EH (cell line): ENCODE data around the gene LRRC49.

Source experiments
- DNase-seq: peaks from one replicate; pipeline ENCODE4 v3.0.0-alpha.2; 2015; ENCODE audit warnings: low read depth

The LRRC49 gene

GRCh38 chr15:71052356-71052755 lies 159.7 kb downstream of the LRRC49 start:
- peak; percentile 88 for DNase-seq

- peak; percentile 8 for DNase-seq
These were observed 161.8 kb downstream of the LRRC49 start for GRCh38 chr15:71054286-71054952.

DNA sequence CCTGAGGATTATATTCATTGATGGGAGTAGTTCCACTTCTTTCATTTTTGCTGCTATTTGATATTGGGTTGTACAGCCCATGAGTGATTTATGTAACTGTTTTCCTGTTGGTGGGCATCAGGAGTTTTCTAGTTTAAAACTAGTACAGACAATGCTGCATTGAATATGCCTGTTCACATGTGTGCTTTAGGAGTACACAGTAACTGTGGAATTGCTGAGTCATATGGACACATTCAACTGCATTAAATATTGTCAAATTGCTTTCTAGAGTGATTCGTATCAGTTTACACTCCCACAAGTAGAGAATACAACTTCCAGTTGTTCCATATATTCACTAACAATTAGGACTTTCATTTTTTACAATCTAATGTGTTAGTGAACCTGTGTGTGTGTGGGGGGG lies 162.8 kb downstream of the LRRC49 start:
- DNase-seq = peak; percentile 57

DNA sequence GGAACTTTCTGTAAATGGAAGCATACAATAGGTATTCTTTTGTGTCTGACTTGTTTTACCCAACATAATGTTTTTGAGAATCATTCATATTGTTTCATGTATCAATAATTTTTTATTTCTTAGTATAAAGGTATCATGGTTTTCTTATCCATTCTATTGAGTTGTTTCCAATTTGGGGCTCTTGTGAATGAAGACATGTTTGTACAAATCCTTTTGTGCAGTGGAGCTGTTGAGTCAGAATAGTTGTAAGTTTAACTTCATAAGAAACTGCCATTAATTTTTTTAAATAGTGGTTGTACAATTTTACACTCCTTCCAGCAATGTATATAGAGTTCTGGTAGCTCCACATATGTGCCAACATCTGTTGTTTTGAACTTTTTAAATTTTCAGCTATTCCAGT lies 163.5 kb downstream of the LRRC49 start:
- no peak for DNase-seq

GRCh38 chr15:71057143-71057542 lies 164.5 kb downstream of the LRRC49 start:
- no peak for DNase-seq

GRCh38 chr15:71057581-71057980 lies 165.0 kb downstream of the LRRC49 start:
- DNase-seq = no peak

DNA sequence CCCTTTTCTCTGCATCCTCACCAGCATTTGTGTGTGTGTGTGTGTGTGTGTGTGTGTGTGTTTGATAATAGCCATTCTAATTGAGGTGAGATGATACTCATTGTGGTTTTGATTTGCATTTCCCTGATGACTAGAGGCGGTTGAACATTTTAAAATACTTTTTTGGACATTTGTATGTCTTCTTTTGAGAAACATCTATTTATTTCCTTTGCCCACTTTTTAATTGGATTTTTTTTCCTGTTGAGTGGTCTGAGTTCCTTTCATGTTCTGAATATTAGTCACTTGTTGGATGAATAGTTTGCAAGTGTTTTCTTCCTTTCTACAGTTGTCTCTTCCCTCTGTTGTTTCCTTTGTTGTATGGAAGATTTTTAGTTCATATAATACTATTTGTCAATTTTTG lies 168.4 kb downstream of the LRRC49 start:
- peak; percentile 78 for DNase-seq

GRCh38 chr15:71066983-71067382 lies 174.4 kb downstream of the LRRC49 start:
- peak; percentile 74 for DNase-seq

DNA sequence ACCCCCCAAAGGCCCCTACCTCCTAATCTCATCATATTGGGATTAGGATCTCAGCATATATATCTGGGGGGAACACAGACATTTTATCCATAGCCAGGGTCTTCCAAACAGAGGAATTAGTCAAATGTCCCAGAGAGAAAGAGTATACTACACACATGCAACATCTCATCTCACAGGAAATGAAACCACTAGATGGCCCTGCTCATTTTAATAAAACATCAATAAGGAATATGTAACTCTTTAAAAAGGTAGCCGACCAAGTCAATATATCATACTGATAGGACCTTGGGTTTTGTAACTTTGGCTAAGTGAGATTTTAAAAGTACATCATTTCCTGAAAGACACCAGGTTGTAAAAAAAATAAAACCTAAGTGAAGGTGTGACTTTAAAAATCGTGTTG lies 177.1 kb downstream of the LRRC49 start:
- no peak for DNase-seq

DNA sequence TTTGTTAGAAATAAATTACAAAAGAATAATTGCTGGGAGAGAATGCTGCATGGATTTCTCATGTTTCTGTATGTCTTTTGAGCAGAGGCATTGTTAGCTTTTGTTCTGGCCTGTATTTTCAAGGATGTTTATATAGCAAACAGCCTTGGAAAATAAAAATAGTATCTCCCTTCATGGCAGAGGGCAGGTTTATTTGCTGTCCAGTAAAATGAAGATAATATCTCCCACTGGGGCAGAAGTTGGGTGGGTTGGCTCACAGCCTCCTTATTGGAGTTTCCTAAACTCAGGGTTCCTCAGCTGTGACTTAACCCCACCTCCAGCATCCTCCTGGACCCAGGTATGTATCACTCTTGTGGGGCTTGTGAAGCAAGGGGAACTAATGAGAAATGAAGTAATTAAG lies 178.9 kb downstream of the LRRC49 start:
- no peak for DNase-seq

DNA sequence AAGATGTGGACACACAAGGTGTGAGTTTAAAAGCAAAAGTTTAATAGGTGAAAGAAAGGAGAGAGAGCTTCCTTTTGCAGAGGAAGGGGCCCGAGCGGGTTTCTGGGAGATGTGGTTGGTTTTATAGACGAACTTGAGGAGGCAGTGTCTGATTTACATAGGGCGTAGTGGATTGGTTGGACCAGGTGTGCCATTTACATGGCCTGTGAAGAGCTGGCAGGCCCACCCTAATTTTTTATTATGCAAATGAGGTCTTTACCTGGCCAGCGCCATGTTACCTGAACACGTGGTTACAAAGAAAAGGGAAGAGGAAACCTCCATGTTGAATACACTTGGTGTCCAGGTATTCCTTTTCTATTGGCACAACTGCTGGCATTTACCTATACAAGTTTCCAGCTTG lies 179.8 kb downstream of the LRRC49 start:
- DNase-seq = no peak

DNA sequence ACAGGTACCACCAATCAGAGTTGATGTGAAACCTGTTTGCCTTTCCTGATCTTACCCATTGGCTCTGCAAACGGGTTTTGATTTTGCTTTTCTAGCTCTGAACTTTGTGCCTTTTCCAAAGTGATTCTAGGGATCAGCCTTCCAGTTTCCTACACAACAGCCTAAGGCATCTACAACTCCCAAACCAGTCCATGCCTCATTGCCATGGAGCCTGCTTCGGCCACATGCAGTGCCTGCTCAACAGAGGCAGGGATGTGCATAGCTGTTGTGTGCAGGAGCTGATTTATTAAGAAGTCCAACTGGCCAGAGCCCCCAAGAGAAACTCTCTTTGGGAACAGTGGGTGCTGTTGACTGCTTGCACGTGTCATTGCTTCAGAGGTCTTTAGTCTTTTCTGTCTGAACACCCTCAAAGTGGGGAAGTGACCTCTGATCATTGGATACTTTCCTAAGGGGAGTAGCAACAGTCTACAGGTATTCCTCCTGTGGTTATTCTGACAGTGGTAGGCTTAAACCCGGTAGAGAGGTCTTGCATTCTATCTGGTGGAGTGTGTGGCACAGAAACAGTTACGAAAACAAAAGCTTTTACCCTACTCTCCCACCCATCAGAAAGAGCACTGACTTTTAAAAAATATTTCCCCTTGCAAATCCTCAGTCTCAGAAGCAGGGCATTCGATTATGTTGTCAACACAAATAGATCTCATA lies 186.0 kb downstream of the LRRC49 start:
- DNase-seq = peak; percentile 20

GRCh38 chr15:71079208-71080044 lies 186.8 kb downstream of the LRRC49 start:
- DNase-seq = peak; percentile 97

DNA sequence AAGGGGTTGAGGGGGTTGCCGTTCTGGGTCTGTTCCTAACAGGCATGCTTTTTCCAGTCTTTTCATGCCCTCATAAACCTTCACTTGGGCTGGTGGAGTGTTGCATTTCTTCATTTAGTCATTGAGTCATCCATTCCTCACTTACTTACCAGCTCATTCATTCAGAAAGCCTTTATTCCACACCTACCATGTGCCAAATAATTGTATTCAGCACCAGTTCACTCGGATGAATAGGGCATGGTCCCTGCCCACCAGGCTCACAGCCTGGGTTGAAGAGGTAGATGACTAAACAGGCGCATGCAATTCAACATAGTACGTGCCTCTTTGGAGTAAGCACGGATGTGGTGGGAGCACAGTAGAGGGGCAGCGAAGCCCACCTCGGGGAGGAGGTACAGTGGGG lies 187.5 kb downstream of the LRRC49 start:
- DNase-seq = peak; percentile 47

DNA sequence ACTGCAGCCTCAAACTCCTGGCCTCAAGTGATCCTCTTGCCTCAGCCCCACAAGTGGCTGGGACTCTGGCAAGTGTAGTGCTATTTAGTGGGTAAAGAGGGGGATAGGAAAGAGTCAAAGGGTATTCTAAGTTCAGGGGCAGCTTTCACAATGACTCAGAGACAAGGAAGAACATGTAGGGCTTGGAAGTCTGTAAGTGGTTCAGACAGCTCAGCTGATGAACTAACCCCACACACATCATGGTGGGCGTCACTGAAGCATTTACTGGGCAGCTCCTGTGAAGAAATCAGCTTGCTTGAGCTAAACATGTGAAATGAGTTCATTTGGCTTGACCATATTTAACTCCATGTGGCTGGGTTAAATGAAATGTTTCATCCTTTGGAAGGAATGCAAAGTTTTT lies 188.1 kb downstream of the LRRC49 start:
- peak; percentile 99 for DNase-seq

DNA sequence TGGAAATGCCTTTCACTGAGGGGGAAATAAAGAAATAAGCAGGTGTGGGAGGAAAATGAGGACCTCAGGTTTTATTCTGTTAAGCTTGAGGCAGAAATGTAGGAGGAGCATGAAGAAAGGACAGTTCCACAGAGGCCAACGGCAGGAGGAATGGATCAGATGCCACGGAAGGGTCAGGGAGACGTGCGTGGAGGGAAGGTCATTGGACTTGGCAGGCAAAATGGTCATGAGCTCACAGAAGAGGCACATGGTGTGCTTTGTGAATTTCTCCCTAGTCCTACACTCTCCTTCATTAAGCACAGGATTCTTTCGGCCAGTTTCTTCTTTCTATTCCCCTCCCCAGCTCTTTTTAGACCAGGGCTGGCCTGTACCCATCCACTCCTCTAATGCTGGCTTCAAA lies 190.2 kb downstream of the LRRC49 start:
- DNase-seq = no peak

- DNase-seq = peak; percentile 97
These were observed 190.7 kb downstream of the LRRC49 start for GRCh38 chr15:71083349-71083748.

DNA sequence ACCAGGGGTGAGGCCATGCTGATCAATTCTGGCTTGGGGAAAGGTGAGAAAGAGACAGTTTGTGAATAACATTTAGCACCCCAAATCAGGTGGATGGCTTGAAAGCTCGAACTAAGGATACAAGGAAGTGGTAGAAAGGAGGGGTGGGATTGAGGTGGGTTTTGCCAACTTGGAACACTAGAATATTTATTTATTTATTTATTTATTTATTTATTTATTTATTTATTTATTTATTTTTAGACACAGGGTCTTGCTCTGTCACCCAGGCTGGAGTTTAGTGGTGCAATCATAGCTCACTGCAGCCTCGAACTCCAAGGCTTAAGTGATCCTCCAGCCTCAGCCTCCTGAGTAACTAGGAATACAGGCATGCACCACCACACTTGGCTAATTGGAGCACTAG lies 191.6 kb downstream of the LRRC49 start:
- DNase-seq = no peak

GRCh38 chr15:71085809-71086208 lies 193.2 kb downstream of the LRRC49 start:
- DNase-seq = no peak

- no peak for DNase-seq
These were observed 195.5 kb downstream of the LRRC49 start for GRCh38 chr15:71088155-71088554.

DNA sequence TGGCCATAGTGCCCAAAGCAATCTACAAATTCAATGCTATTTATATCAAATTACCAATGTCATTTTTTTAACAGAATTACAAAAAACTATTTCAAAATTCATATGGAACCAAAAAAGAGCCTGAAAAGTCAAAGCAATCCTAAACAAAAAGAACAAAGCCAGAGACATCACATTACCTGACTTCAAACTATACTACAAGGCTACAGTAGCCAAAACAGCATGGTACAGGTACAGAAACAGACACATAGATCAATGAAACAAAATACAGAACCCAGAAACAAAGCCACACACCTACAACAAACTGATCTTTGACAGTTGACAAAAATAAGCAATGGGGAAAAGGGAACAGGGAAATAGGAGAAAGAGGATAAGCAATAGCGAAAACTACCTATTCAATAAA lies 196.1 kb downstream of the LRRC49 start:
- no peak for DNase-seq

DNA sequence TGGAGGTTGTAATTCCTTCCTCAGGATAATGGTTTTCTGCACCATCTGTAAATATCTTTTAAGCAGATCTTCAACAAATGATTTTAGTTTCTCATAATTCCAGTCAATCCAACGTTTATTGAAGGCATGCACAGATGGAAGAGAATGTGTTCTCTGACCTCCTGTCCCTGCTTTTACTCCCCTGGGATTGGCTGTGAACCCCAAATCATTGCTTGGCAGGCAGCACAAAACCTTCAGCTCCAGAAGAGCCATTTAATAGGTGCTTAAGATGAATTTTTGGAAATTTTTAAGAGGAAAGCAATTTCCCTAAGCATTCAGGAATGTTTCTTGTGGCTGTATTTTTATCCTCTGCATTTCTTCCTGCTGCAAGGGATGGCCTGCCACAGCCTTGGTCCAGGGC lies 197.2 kb downstream of the LRRC49 start:
- DNase-seq = peak; percentile 56

DNA sequence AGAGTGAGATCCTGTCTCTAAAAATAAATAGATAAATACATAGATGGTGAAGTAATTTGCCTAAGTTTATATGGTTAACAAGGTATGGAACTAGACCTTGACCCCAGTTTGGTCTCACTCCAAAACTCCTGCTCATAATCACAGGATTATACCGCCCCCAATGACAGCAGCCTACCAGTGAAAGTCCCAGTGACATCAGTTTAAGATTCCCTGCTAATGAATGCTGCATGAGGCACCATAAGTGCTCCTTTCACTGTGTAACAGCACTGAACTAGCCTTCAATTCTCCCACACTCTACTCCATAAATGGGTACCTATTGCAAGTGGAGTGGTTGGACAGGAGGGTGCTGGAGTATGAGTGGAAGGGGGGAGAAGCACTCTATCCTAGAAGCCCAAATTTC lies 199.0 kb downstream of the LRRC49 start:
- DNase-seq = peak; percentile 50
